B cell (primary cell): Measurements from ENCODE around the gene TRIM15. TPM values are rescaled to one million over a fixed set of nuclear protein-coding genes. Genes with fewer than 3 reads are reported as not detected.

ENCODE experiments used
- ATAC-seq: fragments of 200-7000 bp; cut with Tn5 transposase; one replicate; pipeline ENCODE4 v1.10.0; 2021; ENCODE audit warnings: low read depth, mild to moderate bottlenecking, moderate number of reproducible peaks, moderate library complexity
- CTCF ChIA-PET: fragments of 350-600 bp; sonication (Branson Sonifier 250); formaldehyde crosslinking; loops from one replicate; lab custom pipeline; 2021; ENCODE audit warnings: antibody characterized with exemption, inconsistent platforms; lab: Charles Lee
- POLR2A ChIA-PET: fragments of 350-600 bp; sonication (Branson Sonifier 250); formaldehyde crosslinking; loops from one replicate; lab custom pipeline; 2021; ENCODE audit warnings: antibody characterized with exemption; lab: Charles Lee
- DNase-seq: peaks from one replicate; pipeline ENCODE4 v3.0.0; 2013
- H2AFZ ChIP-seq: 2 replicates; pipeline ENCODE4 v1.6.1; 2012; ENCODE audit warnings: mild to moderate bottlenecking, low read depth, low read length; ENCODE audit not compliant: insufficient read depth, poor library complexity, severe bottlenecking
- H3K27ac ChIP-seq, 2 donors: 1 replicate in 1 of 2; 2 replicates in 1 of 2; pipeline ENCODE4 v1.5.1; 2012 to 2013; ENCODE audit warnings: low read length in 2 of 2, mild to moderate bottlenecking in 2 of 2, moderate library complexity in 1 of 2
- H3K27me3 ChIP-seq, 4 experiments: fragments of 200-600 bp in 1 of 4; sonication (generic) in 1 of 4; replicated peaks in 1 of 4; 1 replicate in 2 of 4; 2 replicates in 2 of 4; pipeline versions ENCODE4 v1.6.1 to v1.7.0; 2013 to 2016; ENCODE audit warnings: low read length in 3 of 4, mild to moderate bottlenecking in 2 of 4, mixed read lengths in 1 of 4, moderate library complexity in 1 of 4; ENCODE audit not compliant: insufficient read depth in 4 of 4, control insufficient read depth in 3 of 4; ENCODE audit errors: control extremely low read depth in 1 of 4
- H3K36me3 ChIP-seq, 2 experiments: replicated peaks in 1 of 2; 1 replicate in 1 of 2; 2 replicates in 1 of 2; pipeline versions ENCODE4 v1.6.1 to v1.7.1; 2013; ENCODE audit warnings: low read length in 1 of 2; ENCODE audit not compliant: insufficient read depth in 2 of 2, control insufficient read depth in 1 of 2; ENCODE audit errors: control extremely low read depth in 1 of 2, extremely low read depth in 1 of 2
- H3K4me1 ChIP-seq, 2 donors: fragments of 200-600 bp in 1 of 2; sonication (generic) in 1 of 2; 1 replicate in 1 of 2; 2 replicates in 1 of 2; pipeline versions ENCODE4 v1.5.1 to v1.6.1; 2013 to 2017; ENCODE audit warnings: low read length in 2 of 2; ENCODE audit not compliant: control insufficient read depth in 2 of 2, insufficient read depth in 2 of 2
- H3K4me2 ChIP-seq: replicated peaks from 2 replicates; pipeline ENCODE3; 2012; ENCODE audit warnings: mild to moderate bottlenecking, low read depth, low read length; ENCODE audit not compliant: poor library complexity, severe bottlenecking
- H3K4me3 ChIP-seq, 5 experiments: fragments of 200-600 bp in 1 of 5; sonication (generic) in 1 of 5; 1 replicate in 3 of 5; 2 replicates in 2 of 5; pipeline versions ENCODE4 v1.5.1 to v1.7.0; 2011 to 2016; ENCODE audit warnings: low read length in 4 of 5, mild to moderate bottlenecking in 4 of 5, low read depth in 2 of 5, control low read depth in 1 of 5, moderate library complexity in 1 of 5; ENCODE audit not compliant: insufficient read depth in 1 of 5; ENCODE audit errors: control extremely low read depth in 1 of 5, extremely low read depth in 1 of 5
- H3K79me2 ChIP-seq: fragments of 200-600 bp; sonication (generic); one replicate; pipeline ENCODE4 v1.6.0; 2016; ENCODE audit warnings: low read length; ENCODE audit not compliant: control insufficient read depth, insufficient read depth
- H3K9ac ChIP-seq: fragments of 200-600 bp; sonication (generic); 2 replicates; pipeline ENCODE4 v1.6.1; 2017; ENCODE audit warnings: mild to moderate bottlenecking, low read length, moderate library complexity
- H3K9me3 ChIP-seq, 3 donors: one replicate each; pipeline versions ENCODE4 v1.6.1 to v1.7.1; 2013; ENCODE audit warnings: low read length in 2 of 3; ENCODE audit not compliant: control insufficient read depth in 2 of 3, insufficient read depth in 1 of 3; ENCODE audit errors: control extremely low read depth in 1 of 3
- H4K20me1 ChIP-seq: 2 replicates; pipeline ENCODE4 v1.6.0; 2012; ENCODE audit warnings: mild to moderate bottlenecking, low read length; ENCODE audit not compliant: insufficient read depth, control insufficient read depth, poor library complexity, severe bottlenecking
- H3K27ac Mint-ChIP-seq: one replicate; pipeline ENCODE4 v1.8.0; 2021; ENCODE audit warnings: mixed read lengths
- H3K27me3 Mint-ChIP-seq: one replicate; pipeline ENCODE4 v1.8.0; 2021; ENCODE audit warnings: mixed read lengths
- H3K4me1 Mint-ChIP-seq: one replicate; pipeline ENCODE4 v1.8.0; 2021; ENCODE audit warnings: mixed read lengths
- H3K4me3 Mint-ChIP-seq: one replicate; pipeline ENCODE4 v1.8.0; 2021; ENCODE audit warnings: mixed read lengths
- H3K9me3 Mint-ChIP-seq: one replicate; pipeline ENCODE4 v1.8.0; 2022; ENCODE audit warnings: mixed read lengths; ENCODE audit not compliant: insufficient read depth
- EZH2 ChIP-seq: IDR thresholded peaks from 2 replicates; pipeline ENCODE4 v1.6.1; 2012; ENCODE audit warnings: borderline replicate concordance, low read depth, mild to moderate bottlenecking, moderate library complexity, low read length; ENCODE audit not compliant: insufficient read depth, poor library complexity, severe bottlenecking
- WGBS: methylation state at CpG from one replicate; pipeline ENCODE4 v1.1.5; 2013; ENCODE audit warnings: missing lambda C conversion rate; ENCODE audit not compliant: insufficient coverage; 5-methylcytosine and 5-hydroxymethylcytosine counted together
- intact Hi-C: fragments of 100-400 bp; cut with micrococcal nuclease; formaldehyde crosslinking; loops from one replicate; pipeline ENCODE4 v1.10.0; 2022
- polyA plus RNA-seq: library from polyadenylated mRNA; depleted of rRNA; stranded (reverse); fragments of >200 nt; gene quantifications from 2 replicates; pipeline ENCODE4 v1.2.3, GENCODE V29; 2012
- total RNA-seq, 2 donors: library from RNA; stranded (reverse); fragments of 120-200 nt in 1 of 2; gene quantifications; 1 replicate in 1 of 2; 2 replicates in 1 of 2; pipeline versions ENCODE4 v1.2.3 to v1.2.4, GENCODE V29; 2013 to 2022
- TF ChIP-seq, protein P1 (sequence below): fragments of 200-600 bp; IDR thresholded peaks from one replicate; pipeline ENCODE4 v1.8.0; 2022; ENCODE audit warnings: antibody characterized with exemption, mild to moderate bottlenecking

The TRIM15 gene
- total and polyA plus RNA-seq, 2 donors (not counting 1 experiment from before 2014, with no cell fraction given) = not detected

DNA sequence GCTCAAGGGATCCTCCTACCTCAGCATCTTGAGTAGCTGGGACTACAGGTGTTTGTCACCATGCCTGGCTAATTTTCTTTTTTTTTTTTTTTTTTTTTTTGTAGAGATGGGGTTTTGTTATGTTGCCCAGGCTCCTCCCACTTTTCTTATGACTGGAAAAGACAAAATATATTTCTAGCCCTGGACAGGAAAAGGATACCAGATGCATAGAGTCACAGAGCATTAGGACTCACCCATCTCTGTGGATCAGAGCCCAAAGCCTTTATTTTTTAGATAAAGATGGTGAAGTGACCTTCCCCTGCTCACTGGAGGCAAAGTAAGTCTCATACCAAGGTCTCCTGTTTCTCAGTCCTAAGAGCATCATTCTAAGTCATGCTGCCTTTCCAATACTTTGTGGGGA, 5.8 kb upstream of the TRIM15 start:
- Histone ChIP-seq H3K9ac (no peak overlapping the region), H3K79me2 (no peaks in the 10 kb centered on the region), H3K27ac (no peak overlapping the region), H3K27me3 (peaks cover 0 to 26% (median 10%) of the 10 kb centered on the region in 4 experiments), H3K9me3 (no peaks in the 10 kb centered on the region), H3K4me1 (no peaks in the 10 kb centered on the region), H3K4me3 (no peak overlapping the region), H4K20me1 (no peaks in the 10 kb centered on the region), H3K4me2 (no peak overlapping the region), H3K36me3 (no peaks in the 10 kb centered on the region), H2AFZ (no peak overlapping the region)
- Mint-ChIP-seq H3K27ac (no peak overlapping the region), H3K27me3 (peaks cover 47% of the 10 kb centered on the region), H3K4me1 (no peaks in the 10 kb centered on the region), H3K9me3 (no peaks in the 10 kb centered on the region), H3K4me3 (no peak overlapping the region)
- ChIA-PET POLR2A (interaction anchor here (0.7 kb wide), 1 partner anchor 8 kb away, joined by 4 read pairs; no protein-coding TSS in a partner anchor), CTCF (no interaction called here)
- ATAC-seq = no peak
- TF ChIP-seq, protein P1, sequence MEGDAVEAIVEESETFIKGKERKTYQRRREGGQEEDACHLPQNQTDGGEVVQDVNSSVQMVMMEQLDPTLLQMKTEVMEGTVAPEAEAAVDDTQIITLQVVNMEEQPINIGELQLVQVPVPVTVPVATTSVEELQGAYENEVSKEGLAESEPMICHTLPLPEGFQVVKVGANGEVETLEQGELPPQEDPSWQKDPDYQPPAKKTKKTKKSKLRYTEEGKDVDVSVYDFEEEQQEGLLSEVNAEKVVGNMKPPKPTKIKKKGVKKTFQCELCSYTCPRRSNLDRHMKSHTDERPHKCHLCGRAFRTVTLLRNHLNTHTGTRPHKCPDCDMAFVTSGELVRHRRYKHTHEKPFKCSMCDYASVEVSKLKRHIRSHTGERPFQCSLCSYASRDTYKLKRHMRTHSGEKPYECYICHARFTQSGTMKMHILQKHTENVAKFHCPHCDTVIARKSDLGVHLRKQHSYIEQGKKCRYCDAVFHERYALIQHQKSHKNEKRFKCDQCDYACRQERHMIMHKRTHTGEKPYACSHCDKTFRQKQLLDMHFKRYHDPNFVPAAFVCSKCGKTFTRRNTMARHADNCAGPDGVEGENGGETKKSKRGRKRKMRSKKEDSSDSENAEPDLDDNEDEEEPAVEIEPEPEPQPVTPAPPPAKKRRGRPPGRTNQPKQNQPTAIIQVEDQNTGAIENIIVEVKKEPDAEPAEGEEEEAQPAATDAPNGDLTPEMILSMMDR = no peak
- TF ChIP-seq EZH2 = no peak
- intact Hi-C loops = no loop called here
- no peak for DNase-seq

DNA sequence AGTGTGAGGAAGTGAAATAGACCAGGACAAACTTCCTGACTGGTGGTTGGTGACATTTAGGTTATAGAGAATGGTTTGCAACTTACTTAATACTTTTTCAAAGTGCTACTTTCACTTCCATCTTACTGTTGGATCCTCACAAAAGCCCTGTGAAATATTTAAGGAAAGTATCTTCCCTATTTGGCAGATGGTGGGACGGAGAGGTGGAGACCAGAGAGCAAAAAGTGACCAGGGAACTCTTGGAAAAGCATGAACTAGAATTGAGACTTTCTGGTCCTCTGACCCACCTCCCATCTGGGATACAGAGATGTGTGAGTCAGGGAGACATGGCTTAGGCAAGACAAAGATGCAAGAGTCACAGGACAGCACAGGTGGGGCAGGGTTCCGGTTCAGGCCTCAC, 5.3 kb upstream of the TRIM15 start:
- DNase-seq (no peak), ATAC-seq (no peak)
- H3K27ac ChIP-seq = no peak overlapping the region
- Mint-ChIP-seq H3K27me3 (peaks cover 42% of the 10 kb centered on the region), H3K27ac (no peak overlapping the region), H3K9me3 (no peaks in the 10 kb centered on the region), H3K4me3 (no peak overlapping the region), H3K4me1 (no peaks in the 10 kb centered on the region)
- intact Hi-C loops = no loop called here
- TF ChIP-seq, protein P1 = no peak
- TF ChIP-seq EZH2 = no peak
- H3K79me2 ChIP-seq = no peaks in the 10 kb centered on the region
- no peaks in the 10 kb centered on the region for H3K36me3 ChIP-seq
- no peaks in the 10 kb centered on the region for H4K20me1 ChIP-seq
- no peak overlapping the region for H2AFZ ChIP-seq
- no peak overlapping the region for H3K9ac ChIP-seq
- ChIA-PET CTCF (no interaction called here), POLR2A (no interaction called here)
- H3K4me1 ChIP-seq = no peaks in the 10 kb centered on the region
- H3K9me3 ChIP-seq = no peaks in the 10 kb centered on the region
- H3K4me3 ChIP-seq = no peak overlapping the region
- 80% methylated on average over 1 of the region's 2 CpGs for WGBS
- H3K27me3 ChIP-seq = peaks cover 0 to 23% (median 10%) of the 10 kb centered on the region in 4 experiments
- H3K4me2 ChIP-seq = no peak overlapping the region
